ENCODE measurements around the gene SHISA9.

GRCh38 chr16:12976936-12977335 lies 75.5 kb downstream of the SHISA9 start:
- TF ChIP-seq CTCF (IDR thresholded peaks at IDR 0.05) (no peak), POLR2A (IDR thresholded peaks at IDR 0.05) (no peak)
